HCT116 (cell line): ENCODE data around the gene NUDT8. TPM values are rescaled to one million over a fixed set of nuclear protein-coding genes. Genes with fewer than 3 reads are reported as not detected.

Experiments used
- ATAC-seq: fragments of 200-7000 bp; cut with Tn5 transposase; 2 replicates; pipeline ENCODE4 v1.9.1; 2020; ENCODE audit warnings: mild to moderate bottlenecking, moderate library complexity
- BruUV-seq: library from RNA; stranded (reverse); fragments of 400-500 nt; replicated peaks from 2 replicates; lab custom pipeline; 2021; lab: Mats Ljungman, UMichigan
- CTCF ChIA-PET: fragments of 300-600 bp; sonication (Branson Sonifier 250); formaldehyde crosslinking; loops from one replicate; lab custom pipeline; 2021; ENCODE audit warnings: antibody characterized with exemption; lab: Charles Lee
- POLR2A ChIA-PET: fragments of 300-600, 350-600 bp; sonication (Branson Sonifier 250); formaldehyde crosslinking; loops from one replicate; lab custom pipeline; 2021; ENCODE audit warnings: antibody characterized with exemption; lab: Charles Lee
- RAD21 ChIA-PET, 2 experiments: fragments of 300-600 bp; sonication (Branson Sonifier 250); formaldehyde crosslinking; loops; one replicate each; lab custom pipeline; 2023; ENCODE audit warnings: low total read pairs in 2 of 2; ENCODE audit not compliant: uncharacterized antibody in 2 of 2, unreplicated experiment in 2 of 2, low non-redundant PET in 1 of 2; lab: Charles Lee
- DNase-seq: peaks from one replicate; pipeline ENCODE4 v3.0.0-alpha.2; 2010; ENCODE audit warnings: low read depth, low spot score
- H2AFZ ChIP-seq: fragments of 200-600 bp; shearing (Covaris generic), sonication (generic); 2 replicates; pipeline ENCODE4 v1.6.1; 2017; ENCODE audit warnings: low read depth, mixed run types, mixed read lengths, antibody characterized with exemption, low read length; ENCODE audit not compliant: poor library complexity, severe bottlenecking
- H3K27ac ChIP-seq: 2 replicates; pipeline ENCODE4 v1.5.1; 2012; ENCODE audit warnings: low read depth, low read length
- H3K27me3 ChIP-seq: fragments of 200-600 bp; sonication (generic); 2 replicates; pipeline ENCODE4 v1.6.1; 2016; ENCODE audit warnings: mixed run types, low read length, mixed read lengths; ENCODE audit not compliant: insufficient read depth
- H3K36me3 ChIP-seq, 2 experiments: fragments of 200-500 bp in 1 of 2; fragments of 200-600 bp in 1 of 2; sonication (Bioruptor generic) in 1 of 2; sonication (generic) in 1 of 2; 2 replicates each; pipeline versions ENCODE4 v1.5.1 to v1.6.1; 2014 to 2016; ENCODE audit warnings: low read length in 2 of 2, inconsistent platforms in 1 of 2, mixed read lengths in 1 of 2, mixed run types in 1 of 2; ENCODE audit not compliant: insufficient read depth in 2 of 2, control insufficient read depth in 1 of 2
- H3K4me1 ChIP-seq, 2 experiments: fragments of 200-600 bp in 1 of 2; sonication (generic) in 1 of 2; 2 replicates each; pipeline versions ENCODE4 v1.5.1 to v1.6.1; 2012 to 2017; ENCODE audit warnings: low read length in 2 of 2, inconsistent platforms in 1 of 2, mild to moderate bottlenecking in 1 of 2, mixed read lengths in 1 of 2, mixed run types in 1 of 2, moderate library complexity in 1 of 2; ENCODE audit not compliant: insufficient read depth in 2 of 2, control insufficient read depth in 1 of 2
- H3K4me2 ChIP-seq: fragments of 200-600 bp; sonication (generic); 2 replicates; pipeline ENCODE4 v1.6.1; 2017; ENCODE audit warnings: mixed run types, low read length, mixed read lengths
- H3K4me3 ChIP-seq, 2 experiments: fragments of 200-600 bp in 1 of 2; sonication (generic) in 1 of 2; replicated peaks in 1 of 2; 2 replicates each; pipeline ENCODE4 v1.5.1; 2011 to 2016; ENCODE audit warnings: low read length in 2 of 2, control low read depth in 1 of 2, low read depth in 1 of 2, mild to moderate bottlenecking in 1 of 2, mixed read lengths in 1 of 2, mixed run types in 1 of 2
- H3K79me2 ChIP-seq: fragments of 200-600 bp; sonication (generic); 2 replicates; pipeline ENCODE4 v1.6.1; 2017; ENCODE audit warnings: mild to moderate bottlenecking, mixed run types, low read length, moderate library complexity, mixed read lengths; ENCODE audit not compliant: insufficient read depth
- H3K9ac ChIP-seq: fragments of 200-600 bp; sonication (generic); 2 replicates; pipeline ENCODE4 v1.6.1; 2016; ENCODE audit warnings: low read length, mixed read lengths
- H3K9me2 ChIP-seq: fragments of 200-600 bp; sonication (generic), shearing (Covaris generic); 2 replicates; pipeline ENCODE4 v1.6.1; 2017; ENCODE audit warnings: mixed run types, mild to moderate bottlenecking, moderate library complexity; ENCODE audit not compliant: insufficient read depth
- H3K9me3 ChIP-seq, 2 experiments: fragments of 200-500 bp in 1 of 2; fragments of 200-600 bp in 1 of 2; sonication (Bioruptor generic) in 1 of 2; sonication (generic) in 1 of 2; 2 replicates each; pipeline ENCODE4 v1.6.1; 2014 to 2017; ENCODE audit warnings: low read length in 2 of 2, mixed read lengths in 2 of 2, inconsistent platforms in 1 of 2, low read depth in 1 of 2, mild to moderate bottlenecking in 1 of 2, mixed run types in 1 of 2, moderate library complexity in 1 of 2; ENCODE audit not compliant: control insufficient read depth in 1 of 2, insufficient read depth in 1 of 2
- H4K20me1 ChIP-seq: fragments of 200-600 bp; sonication (generic), shearing (Covaris generic); 2 replicates; pipeline ENCODE4 v1.6.1; 2017; ENCODE audit warnings: mixed run types, mild to moderate bottlenecking, moderate library complexity; ENCODE audit not compliant: insufficient read depth
- ATF3 ChIP-seq: IDR thresholded peaks from 2 replicates; pipeline ENCODE4 v1.6.1; 2012
- EZH2phosphoT487 ChIP-seq: fragments of 200-600 bp; IDR thresholded peaks from 2 replicates; pipeline ENCODE4 v1.6.1; 2018; ENCODE audit warnings: antibody characterized with exemption, borderline replicate concordance
- JUND ChIP-seq: IDR thresholded peaks from 2 replicates; pipeline ENCODE4 v1.6.1; 2012
- SP1 ChIP-seq: IDR thresholded peaks from 2 replicates; pipeline ENCODE4 v1.6.1; 2012; ENCODE audit warnings: low read depth
- ZBTB33 ChIP-seq: IDR thresholded peaks from 2 replicates; pipeline ENCODE4 v1.6.1; 2011; ENCODE audit warnings: mild to moderate bottlenecking, low read length, moderate library complexity; ENCODE audit not compliant: insufficient replicate concordance; ENCODE audit errors: extremely low read depth
- ZFX ChIP-seq: fragments of 450-650 bp; IDR thresholded peaks from 2 replicates; pipeline ENCODE4 v1.6.1; 2017
- intact Hi-C: fragments of 100-400 bp; cut with micrococcal nuclease; formaldehyde crosslinking; loops from 2 replicates; pipeline ENCODE4 v1.10.0; 2022
- total RNA-seq: library from RNA; stranded (reverse); gene quantifications from one replicate; pipeline ENCODE4 v1.2.1, GENCODE V29; 2021; ENCODE audit not compliant: unreplicated experiment

Gene NUDT8
- total RNA-seq, 1 experiment from 2014 or later, result 18.7 TPM

GRCh38 chr11:67642173-67643120 is 12.7 kb upstream of the NUDT8 start:
- Histone ChIP-seq H3K9me3 (no peaks in the 10 kb centered on the region; a peak in 2 of 4 replicates), H3K9ac (no peak overlapping the region), H3K4me3 (no peak overlapping the region), H3K79me2 (no peaks in the 10 kb centered on the region), H3K27ac (no peak overlapping the region), H3K27me3 (no peaks in the 10 kb centered on the region), H2AFZ (no peak overlapping the region), H3K36me3 (no peaks in the 10 kb centered on the region)
- ChIA-PET RAD21 (no interaction called here), CTCF (no interaction called here), POLR2A (no interaction called here)
- BruUV-seq, result no TSS peak
- intact Hi-C loops, result loop anchor here (10.0 kb wide), 1 partner anchor 162 kb away; no protein-coding TSS in a partner anchor
- TF ChIP-seq SP1, result no peak
- no peak for TF ChIP-seq ZBTB33
- no peak for TF ChIP-seq ZFX
- no peak for TF ChIP-seq JUND
- no peak for TF ChIP-seq ATF3
- no peak for TF ChIP-seq EZH2phosphoT487
- TF ChIP-seq, all 23 proteins: peak for 0
- Histone ChIP-seq H3K9me2 (no peaks in the 10 kb centered on the region), H3K4me1 (no peaks in the 10 kb centered on the region), H3K4me2 (no peak overlapping the region), H4K20me1 (no peaks in the 10 kb centered on the region)
- DNase-seq (no peak), ATAC-seq (no peak)
